Measurements from ENCODE around the gene LGI1. TPM values are rescaled to one million over a fixed set of nuclear protein-coding genes. Genes with fewer than 3 reads are reported as not detected.

Gene LGI1
- total and polyA plus RNA-seq, 2 of the 8 experiments (the other 6 are each of a cell fraction or from before 2014, with no cell fraction given), result 0.15 TPM; not detected in 1

DNA sequence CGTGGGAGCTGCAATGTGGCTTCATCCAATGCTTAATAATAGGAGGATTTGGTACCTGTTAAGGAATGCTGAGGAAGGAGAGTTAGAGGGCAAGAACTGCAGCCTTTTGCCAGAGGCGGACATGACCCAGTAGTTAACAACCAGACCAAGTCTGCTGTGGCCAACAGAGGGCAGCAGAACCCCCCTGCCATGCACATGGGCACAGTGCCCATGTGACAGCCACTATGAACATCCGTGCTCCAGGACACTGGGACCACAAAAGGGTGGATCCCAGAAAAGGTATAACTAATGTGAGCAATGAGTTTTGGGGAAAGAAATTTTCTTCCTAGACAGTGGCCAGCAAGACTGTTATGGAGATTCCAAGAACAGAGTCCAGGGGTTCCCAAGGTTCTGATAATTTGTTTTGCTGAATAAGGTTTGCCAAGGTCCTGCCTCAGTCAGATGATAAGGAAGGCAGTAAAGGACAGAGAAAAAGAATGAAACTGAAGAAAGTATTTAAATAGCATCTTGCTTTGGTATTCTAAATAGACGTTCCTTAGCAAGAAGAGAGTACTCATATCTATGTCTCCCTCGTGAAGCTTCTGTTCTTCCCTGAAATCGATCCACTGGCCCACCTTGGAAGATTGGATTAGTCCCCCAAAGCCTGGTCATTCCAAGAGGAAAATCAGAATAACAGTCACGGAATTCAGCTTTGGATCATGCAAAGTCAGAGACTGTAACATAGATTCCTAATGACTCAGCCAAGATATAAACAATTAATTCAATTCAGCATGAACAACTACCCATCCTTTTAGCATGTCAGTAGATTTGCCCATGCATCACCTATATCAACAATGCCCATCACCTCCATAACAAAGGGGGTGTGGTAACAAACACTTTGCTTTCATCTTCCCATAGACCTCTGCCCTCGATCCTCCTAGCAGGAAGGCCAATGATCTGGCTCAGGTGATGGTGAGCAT is 56.0 kb downstream of the LGI1 start:
- no peak overlapping the region for H3K56ac ChIP-seq (replicated peaks; ENCODE audit: insufficient read length, low read depth, low read length)
- H2BK20ac ChIP-seq (ENCODE audit: low read length), result peak overlapping the region; percentile 11; the same call in 1 of the 2 replicates
- no peak overlapping the region for H2AK5ac ChIP-seq (ENCODE audit: low read depth, low read length)
- no peak overlapping the region for H2BK12ac ChIP-seq (ENCODE audit: low read depth, low read length)
- no peak overlapping the region for H4K91ac ChIP-seq (replicated peaks; ENCODE audit: insufficient read length, low read length)
- H3K4me1 ChIP-seq (replicated peaks in 1 of 4; ENCODE audit: control insufficient read depth in 3 of 4, insufficient read depth in 4 of 4, low read length in 3 of 4), result peaks cover 0 to 2% (median under 1%) of the 10 kb centered on the region in 4 experiments; a peak in 2 of 7 replicates
- no peaks in the 10 kb centered on the region for H3K9me3 ChIP-seq (ENCODE audit: insufficient read depth in 2 of 2, low read depth in 1 of 2, low read length in 1 of 2)
- 0 out of 2 replicates have a peak overlapping the region, but pooled peaks have one; percentile 21 for H2BK15ac ChIP-seq (ENCODE audit: low read length)
- H3K9ac ChIP-seq (replicated peaks in 1 of 4; ENCODE audit: extremely low read depth in 1 of 4, low read depth in 3 of 4, low read length in 3 of 4), result no peak overlapping the region
- H3K27me3 ChIP-seq (replicated peaks in 1 of 4; ENCODE audit: control insufficient read depth in 3 of 4, extremely low read depth in 1 of 4, insufficient read depth in 3 of 4, low read length in 3 of 4), result no peaks in the 10 kb centered on the region
- no peaks in the 10 kb centered on the region for H3K23me2 ChIP-seq (ENCODE audit: low read depth, low read length)
- H3K4me3 ChIP-seq (ENCODE audit: extremely low read depth in 1 of 4, insufficient read depth in 2 of 4, low read depth in 3 of 4, low read length in 4 of 4), result no peak overlapping the region
- ChIA-PET CTCF (ENCODE audit: partially characterized antibody) (interaction anchor here (0.5 to 9.5 kb wide), 30 partner anchors 10 to 312 kb away, joined by 3 to 287 read pairs (median 4); partner anchors contain the start of genes FRA10AC1 and LGI1), POLR2A (ENCODE audit: partially characterized antibody) (no interaction called here)
- H3K14ac ChIP-seq (ENCODE audit: insufficient read length), result no peak overlapping the region
- no peak overlapping the region for H3K4ac ChIP-seq (replicated peaks; ENCODE audit: insufficient read length, low read depth, low read length)
- H3K36me3 ChIP-seq (ENCODE audit: control insufficient read depth in 2 of 4, insufficient read depth in 4 of 4, low read length in 3 of 4), result no peaks in the 10 kb centered on the region
- DNase-seq (ENCODE audit: low read depth in 1 of 2, low spot score in 2 of 2) (peak; percentile 41 to 77), FAIRE-seq (peak; percentile 81)
- peak overlapping the region; percentile 8; the same call in 1 of the 2 replicates for H4K8ac ChIP-seq (ENCODE audit: extremely low read depth, insufficient read depth, low read length)
- no peaks in the 10 kb centered on the region for H4K20me1 ChIP-seq (replicated peaks in 1 of 2; ENCODE audit: control insufficient read depth in 1 of 2, insufficient read depth in 2 of 2, low read length in 2 of 2)
- no peaks in the 10 kb centered on the region for H3K79me1 ChIP-seq (ENCODE audit: low read depth, low read length)
- H4K5ac ChIP-seq (ENCODE audit: insufficient read length, low read depth, low read length), result no peak overlapping the region
- no peak overlapping the region for H2BK5ac ChIP-seq (ENCODE audit: low read depth, low read length)
- peak overlapping the region; percentile 6 for H2BK120ac ChIP-seq (replicated peaks; ENCODE audit: low read depth, low read length)
- H3K27ac ChIP-seq (ENCODE audit: low read depth, low read length), result no peak overlapping the region
- 71% methylated on average over 8 of the region's 8 CpGs; no CpG with 5 or more reads in 1 of the 2 experiments for WGBS, 2 experiments (ENCODE audit: extremely low coverage in 1 of 2, insufficient coverage in 1 of 2, insufficient read length in 1 of 2, insufficient replicate concordance in 2 of 2, low coverage in 1 of 2, low lambda C conversion rate in 2 of 2, missing lambda C conversion rate in 1 of 2)
- H3K4me2 ChIP-seq (ENCODE audit: insufficient read depth in 1 of 2, low read depth in 2 of 2, low read length in 2 of 2), result no peak overlapping the region
- H3K23ac ChIP-seq (ENCODE audit: insufficient read length), result no peak overlapping the region
- H3K18ac ChIP-seq (ENCODE audit: extremely low read depth, low read length), result no peak overlapping the region; the same call in 1 of the 2 replicates
- H2AFZ ChIP-seq (ENCODE audit: low read length), result no peak overlapping the region
- no peaks in the 10 kb centered on the region for H3K79me2 ChIP-seq (ENCODE audit: control insufficient read depth in 1 of 2, insufficient read depth in 2 of 2, low read length in 2 of 2)
- TF ChIP-seq CBX5 (IDR thresholded peaks at IDR 0.05; ENCODE audit: low read depth, low read length), result no peak
- TF ChIP-seq CEBPB (IDR thresholded peaks at IDR 0.05; ENCODE audit: low read depth, low read length), result no peak
- TF ChIP-seq, protein P1, sequence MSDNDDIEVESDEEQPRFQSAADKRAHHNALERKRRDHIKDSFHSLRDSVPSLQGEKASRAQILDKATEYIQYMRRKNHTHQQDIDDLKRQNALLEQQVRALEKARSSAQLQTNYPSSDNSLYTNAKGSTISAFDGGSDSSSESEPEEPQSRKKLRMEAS (IDR thresholded peaks at IDR 0.05), result peak; percentile 91
- TF ChIP-seq, protein P2, sequence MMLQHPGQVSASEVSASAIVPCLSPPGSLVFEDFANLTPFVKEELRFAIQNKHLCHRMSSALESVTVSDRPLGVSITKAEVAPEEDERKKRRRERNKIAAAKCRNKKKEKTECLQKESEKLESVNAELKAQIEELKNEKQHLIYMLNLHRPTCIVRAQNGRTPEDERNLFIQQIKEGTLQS (IDR thresholded peaks at IDR 0.05; ENCODE audit: insufficient read depth, low read depth, low read length), result 0 out of 2 replicates have a peak, but pooled peaks have one; percentile 39
- TF ChIP-seq, protein P3, sequence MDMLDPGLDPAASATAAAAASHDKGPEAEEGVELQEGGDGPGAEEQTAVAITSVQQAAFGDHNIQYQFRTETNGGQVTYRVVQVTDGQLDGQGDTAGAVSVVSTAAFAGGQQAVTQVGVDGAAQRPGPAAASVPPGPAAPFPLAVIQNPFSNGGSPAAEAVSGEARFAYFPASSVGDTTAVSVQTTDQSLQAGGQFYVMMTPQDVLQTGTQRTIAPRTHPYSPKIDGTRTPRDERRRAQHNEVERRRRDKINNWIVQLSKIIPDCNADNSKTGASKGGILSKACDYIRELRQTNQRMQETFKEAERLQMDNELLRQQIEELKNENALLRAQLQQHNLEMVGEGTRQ (IDR thresholded peaks at IDR 0.05; ENCODE audit: low read length), result peak; percentile 69
- TF ChIP-seq, protein P4, sequence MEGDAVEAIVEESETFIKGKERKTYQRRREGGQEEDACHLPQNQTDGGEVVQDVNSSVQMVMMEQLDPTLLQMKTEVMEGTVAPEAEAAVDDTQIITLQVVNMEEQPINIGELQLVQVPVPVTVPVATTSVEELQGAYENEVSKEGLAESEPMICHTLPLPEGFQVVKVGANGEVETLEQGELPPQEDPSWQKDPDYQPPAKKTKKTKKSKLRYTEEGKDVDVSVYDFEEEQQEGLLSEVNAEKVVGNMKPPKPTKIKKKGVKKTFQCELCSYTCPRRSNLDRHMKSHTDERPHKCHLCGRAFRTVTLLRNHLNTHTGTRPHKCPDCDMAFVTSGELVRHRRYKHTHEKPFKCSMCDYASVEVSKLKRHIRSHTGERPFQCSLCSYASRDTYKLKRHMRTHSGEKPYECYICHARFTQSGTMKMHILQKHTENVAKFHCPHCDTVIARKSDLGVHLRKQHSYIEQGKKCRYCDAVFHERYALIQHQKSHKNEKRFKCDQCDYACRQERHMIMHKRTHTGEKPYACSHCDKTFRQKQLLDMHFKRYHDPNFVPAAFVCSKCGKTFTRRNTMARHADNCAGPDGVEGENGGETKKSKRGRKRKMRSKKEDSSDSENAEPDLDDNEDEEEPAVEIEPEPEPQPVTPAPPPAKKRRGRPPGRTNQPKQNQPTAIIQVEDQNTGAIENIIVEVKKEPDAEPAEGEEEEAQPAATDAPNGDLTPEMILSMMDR (IDR thresholded peaks at IDR 0.05; ENCODE audit: control extremely low read depth in 1 of 3, insufficient read depth in 1 of 3, low read depth in 1 of 3, low read length in 3 of 3), result peak; percentile 85 to 87 (median 85)
